Left renal pelvis (tissue), 4 donors: ENCODE data around the gene APC2. TPM values are rescaled to one million over a fixed set of nuclear protein-coding genes. Genes with fewer than 3 reads are reported as not detected.
"Not testable (repeated sequence)": the region's sequence is repeated elsewhere in the genome, so short reads cannot be mapped to it uniquely, and the experiment has no call there.

Source experiments
- DNase-seq, 4 donors: peaks; one replicate each; pipeline ENCODE4 v3.0.0-alpha.2; 2013; ENCODE audit warnings: low read depth in 4 of 4, low spot score in 3 of 4
- polyA plus RNA-seq, 4 donors: library from polyadenylated mRNA; unstranded; fragments of 120-200 nt; gene quantifications; one replicate each; pipeline ENCODE4 v1.2.1, GENCODE V29; 2013; ENCODE audit not compliant: insufficient read length in 4 of 4

Gene APC2
- polyA plus RNA-seq, 4 donors: 1.0 to 1.5 (median 1.2) TPM

- peak; percentile 95 to 98 (median 96) for DNase-seq
These were observed 40.6 kb downstream of the APC2 start, which contains the start of gene PCSK4 for GRCh38 chr19:1490311-1491113. PCSK4 (minus strand) TSS chr19:1490350; CDS start chr19:1490346, 4 bp downstream.

GRCh38 chr19:1491114-1491848 lies 41.4 kb downstream of the APC2 start, which contains the start of gene REEP6:
REEP6 (plus strand) TSS chr19:1491181; CDS start chr19:1491270, 89 bp downstream.
- no peak for DNase-seq

- no peak for DNase-seq
These were observed 41.9 kb downstream of the APC2 start for GRCh38 chr19:1491849-1492170.

GRCh38 chr19:1492474-1493006 lies 42.6 kb downstream of the APC2 start:
- no peak for DNase-seq

- DNase-seq: no peak
These were observed 44.3 kb downstream of the APC2 start for GRCh38 chr19:1494115-1494815.

- no peak for DNase-seq
These were observed 45.3 kb downstream of the APC2 start for GRCh38 chr19:1495051-1495798.

- no peak for DNase-seq
These were observed 46.1 kb downstream of the APC2 start for GRCh38 chr19:1495799-1496713.

- no peak for DNase-seq
These were observed 47.0 kb downstream of the APC2 start for GRCh38 chr19:1496714-1497577.

- no peak for DNase-seq
These were observed 47.8 kb downstream of the APC2 start for GRCh38 chr19:1497578-1498235.

GRCh38 chr19:1499231-1499630 lies 49.3 kb downstream of the APC2 start:
- DNase-seq: not testable (repeated sequence)

GRCh38 chr19:1501200-1501595 lies 51.3 kb downstream of the APC2 start:
- DNase-seq: no peak

GRCh38 chr19:1502433-1503088 lies 52.6 kb downstream of the APC2 start:
- no peak for DNase-seq

- no peak for DNase-seq
These were observed 53.4 kb downstream of the APC2 start for GRCh38 chr19:1503089-1503924.

GRCh38 chr19:1503925-1504773 lies 54.2 kb downstream of the APC2 start:
- DNase-seq: no peak

GRCh38 chr19:1505012-1505411 lies 55.1 kb downstream of the APC2 start:
- DNase-seq: no peak
